Naive thymus-derived CD8-positive, alpha-beta T cell (primary cell): ENCODE measurements around the gene SLC6A1. TPM values are rescaled to one million over a fixed set of nuclear protein-coding genes. Genes with fewer than 3 reads are reported as not detected.
A peak's percentile ranks its signal among the peaks of the same experiment; 100 is the strongest.

Experiments
- ATAC-seq, 2 donors: fragments of 150-1000 bp; cut with Tn5 transposase in 1 of 2; sonication (Bioruptor Pico), chemical (Tn5 transposase) in 1 of 2; 1 replicate in 1 of 2; 2 replicates in 1 of 2; pipeline ENCODE4 v1.10.0; 2021; ENCODE audit warnings: mild to moderate bottlenecking in 2 of 2, moderate library complexity in 2 of 2
- POLR2A ChIA-PET: fragments of 350-600 bp; sonication (Branson Sonifier 250); formaldehyde crosslinking; loops from one replicate; lab custom pipeline; 2021; ENCODE audit warnings: antibody characterized with exemption; lab: Charles Lee
- DNase-seq, 10 donors: peaks; one replicate each; pipeline versions ENCODE4 v3.0.0 to v3.0.0-alpha.2; 2020 to 2022
- H3K27ac Mint-ChIP-seq, 10 donors: one replicate each; pipeline ENCODE4 v1.8.0; 2020 to 2022; ENCODE audit warnings: mild to moderate bottlenecking in 10 of 10, mixed read lengths in 10 of 10, moderate library complexity in 4 of 10, inconsistent platforms in 1 of 10
- H3K27me3 Mint-ChIP-seq, 5 donors: one replicate each; pipeline ENCODE4 v1.8.0; 2021 to 2022; ENCODE audit warnings: mixed read lengths in 5 of 5
- H3K36me3 Mint-ChIP-seq, 3 donors: one replicate each; pipeline ENCODE4 v1.8.0; 2020 to 2022; ENCODE audit warnings: mixed read lengths in 3 of 3, mild to moderate bottlenecking in 2 of 3, inconsistent platforms in 1 of 3
- H3K4me1 Mint-ChIP-seq, 4 donors: one replicate each; pipeline ENCODE4 v1.8.0; 2021 to 2022; ENCODE audit warnings: mixed read lengths in 4 of 4
- H3K4me3 Mint-ChIP-seq, 10 donors: one replicate each; pipeline ENCODE4 v1.8.0; 2020 to 2022; ENCODE audit warnings: mild to moderate bottlenecking in 10 of 10, mixed read lengths in 10 of 10, moderate library complexity in 6 of 10, inconsistent platforms in 1 of 10
- H3K9me3 Mint-ChIP-seq, 9 donors: one replicate each; pipeline ENCODE4 v1.8.0; 2020 to 2022; ENCODE audit warnings: mixed read lengths in 9 of 9, mild to moderate bottlenecking in 3 of 9, inconsistent platforms in 1 of 9, moderate library complexity in 1 of 9
- polyA plus RNA-seq, 3 donors: library from polyadenylated mRNA; unstranded; fragments of 300-500 nt; fragmentation: Illumina TruSeq; gene quantifications; one replicate each; pipeline ENCODE4 v1.2.3, GENCODE V29; 2021
- total RNA-seq, 8 experiments: library from RNA in 2 of 8; stranded (reverse) in 2 of 8; gene quantifications; one replicate each; pipeline ENCODE4 v1.2.3 and lab custom pipeline; 2021 to 2026

Gene SLC6A1
- total and polyA plus RNA-seq, 5 experiments from 2014 or later, result not detected

DNA sequence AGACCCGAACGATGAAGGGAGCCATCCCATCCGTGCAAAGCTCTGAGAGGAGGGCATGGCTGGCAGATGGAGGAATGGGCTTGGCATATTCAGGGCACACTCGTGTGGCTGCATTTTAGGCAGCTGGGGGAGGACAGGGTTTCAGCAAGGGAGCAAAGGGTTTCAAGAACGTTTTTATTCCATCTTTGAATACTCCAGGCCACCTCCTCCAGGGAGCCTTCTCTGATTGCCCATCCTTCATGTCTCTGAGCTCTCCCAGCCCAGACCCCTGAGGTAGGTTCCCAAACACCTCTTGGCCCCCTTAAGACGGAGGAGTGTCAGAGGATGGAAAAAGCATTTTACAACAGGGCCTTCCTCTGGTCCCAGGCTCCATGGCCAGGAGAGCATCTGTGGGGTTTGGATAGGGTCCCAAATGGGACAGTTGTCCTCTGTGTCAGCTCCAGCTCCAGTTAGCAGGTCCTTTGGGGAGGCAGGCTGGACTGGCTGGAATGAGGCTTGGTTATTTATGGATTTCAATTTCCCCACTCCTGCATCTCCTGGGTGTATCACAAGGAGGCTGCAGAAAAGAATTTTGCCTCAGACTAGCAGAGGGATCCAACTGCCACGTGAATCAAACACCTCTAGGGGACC, 17.7 kb upstream of the SLC6A1 start:
- H3K36me3 Mint-ChIP-seq, result no peaks in the 10 kb centered on the region
- peaks cover 0 to 3% (median 0%) of the 10 kb centered on the region in 9 donors for H3K9me3 Mint-ChIP-seq
- H3K4me3 Mint-ChIP-seq, result no peak overlapping the region
- H3K27me3 Mint-ChIP-seq, result peaks cover 16 to 55% (median 17%) of the 10 kb centered on the region in 5 donors
- DNase-seq, result no peak
- H3K27ac Mint-ChIP-seq, result no peak overlapping the region
- peaks cover 0 to 5% (median 0%) of the 10 kb centered on the region in 4 donors for H3K4me1 Mint-ChIP-seq
- ATAC-seq, result no peak
- POLR2A ChIA-PET, result no interaction called here

DNA sequence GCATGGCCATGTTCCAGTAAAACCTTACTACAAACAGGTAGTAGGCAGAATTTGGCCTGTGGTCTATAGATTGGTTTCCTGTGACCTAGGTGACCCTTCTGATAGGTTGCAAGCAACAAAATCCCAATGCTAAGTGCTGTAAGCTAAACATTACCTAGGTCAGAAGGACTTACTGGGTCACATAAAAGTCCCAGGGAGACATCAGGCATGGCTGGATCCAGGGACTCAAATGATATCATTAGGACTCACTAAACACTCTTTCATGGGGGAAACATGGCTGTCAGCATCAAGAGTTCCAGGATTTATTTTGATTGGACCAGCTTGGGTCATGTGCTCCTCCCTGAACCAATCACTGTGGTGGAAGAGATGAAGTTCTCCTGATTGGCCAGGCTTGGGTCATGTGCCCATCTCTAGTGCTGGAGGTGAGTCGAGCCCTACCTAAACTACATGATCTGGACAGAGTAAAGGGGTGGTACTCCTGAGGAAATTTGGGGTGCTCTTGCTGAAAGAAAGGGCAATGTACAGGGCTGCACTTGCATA, 16.8 kb upstream of the SLC6A1 start:
- H3K9me3 Mint-ChIP-seq, result peaks cover 0 to 3% (median 0%) of the 10 kb centered on the region in 9 donors
- H3K4me1 Mint-ChIP-seq, result peaks cover 0 to 5% (median 0%) of the 10 kb centered on the region in 4 donors
- peaks cover 15 to 54% (median 19%) of the 10 kb centered on the region in 5 donors for H3K27me3 Mint-ChIP-seq
- no peak overlapping the region for H3K4me3 Mint-ChIP-seq
- ATAC-seq, result no peak
- no peak overlapping the region for H3K27ac Mint-ChIP-seq
- H3K36me3 Mint-ChIP-seq, result no peaks in the 10 kb centered on the region
- DNase-seq, result no peak
- POLR2A ChIA-PET, result no interaction called here

DNA sequence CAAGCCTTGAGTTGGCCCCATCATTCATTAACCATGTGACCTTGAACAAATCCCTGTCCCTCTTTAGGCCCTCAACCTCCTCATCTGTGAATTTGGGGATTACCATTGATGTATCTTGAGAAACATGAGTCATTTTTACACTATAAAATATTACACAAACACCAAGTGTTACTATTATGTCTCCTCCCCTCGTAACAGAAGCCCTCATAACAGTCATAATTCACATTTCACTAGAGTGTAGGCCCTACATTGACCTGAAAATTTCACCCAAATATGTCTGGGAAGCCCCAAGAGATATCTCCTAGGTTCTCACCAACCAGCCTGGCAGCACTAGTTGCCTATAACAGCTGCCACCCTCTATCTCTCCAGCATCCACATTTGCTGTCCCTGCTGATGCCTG, 15.8 kb upstream of the SLC6A1 start:
- POLR2A ChIA-PET, result no interaction called here
- H3K9me3 Mint-ChIP-seq, result peaks cover 0 to 3% (median 0%) of the 10 kb centered on the region in 9 donors
- DNase-seq, result no peak
- H3K36me3 Mint-ChIP-seq, result no peaks in the 10 kb centered on the region
- peaks cover 15 to 57% (median 19%) of the 10 kb centered on the region in 5 donors for H3K27me3 Mint-ChIP-seq
- ATAC-seq, result no peak
- peaks cover 0 to 5% (median 0%) of the 10 kb centered on the region in 4 donors for H3K4me1 Mint-ChIP-seq
- no peak overlapping the region for H3K4me3 Mint-ChIP-seq
- H3K27ac Mint-ChIP-seq, result no peak overlapping the region

DNA sequence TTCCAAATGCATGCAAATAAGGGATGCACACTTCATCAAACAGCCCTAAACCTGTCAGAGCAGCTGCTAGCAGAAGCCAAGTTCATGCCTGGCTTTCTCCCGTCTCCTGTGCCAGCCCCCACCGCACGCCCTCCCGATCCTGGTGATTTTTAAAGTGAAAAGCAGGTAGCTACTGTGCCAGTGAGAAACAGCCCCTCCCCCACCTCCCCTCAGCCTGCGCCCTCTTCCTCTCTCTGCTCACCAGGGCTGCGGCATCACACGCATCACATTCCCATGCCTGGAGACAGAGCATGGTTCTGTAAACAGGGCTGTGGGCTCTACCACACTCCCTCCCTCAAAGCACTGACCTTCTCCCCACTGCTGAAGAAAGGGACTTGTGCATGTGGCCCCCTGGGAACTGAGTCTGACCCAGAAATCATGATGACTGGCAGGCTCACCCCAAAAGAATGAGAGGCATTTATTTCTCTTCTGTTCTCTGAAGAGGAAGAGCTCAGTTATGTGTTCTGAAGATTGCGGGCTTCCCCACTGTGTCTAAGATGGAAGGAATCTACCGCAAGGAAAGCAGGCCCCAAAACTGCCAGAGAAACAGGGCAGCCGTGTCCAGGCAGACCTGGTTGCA, 14.5 kb upstream of the SLC6A1 start:
- POLR2A ChIA-PET, result no interaction called here
- H3K36me3 Mint-ChIP-seq, result no peaks in the 10 kb centered on the region
- H3K4me1 Mint-ChIP-seq, result peaks cover 0 to 5% (median 2%) of the 10 kb centered on the region in 4 donors
- no peak overlapping the region for H3K27ac Mint-ChIP-seq
- DNase-seq (no peak), ATAC-seq (no peak)
- no peak overlapping the region for H3K4me3 Mint-ChIP-seq
- H3K9me3 Mint-ChIP-seq, result peaks cover 0 to 3% (median 0%) of the 10 kb centered on the region in 9 donors
- peaks cover 15 to 65% (median 18%) of the 10 kb centered on the region in 5 donors for H3K27me3 Mint-ChIP-seq

DNA sequence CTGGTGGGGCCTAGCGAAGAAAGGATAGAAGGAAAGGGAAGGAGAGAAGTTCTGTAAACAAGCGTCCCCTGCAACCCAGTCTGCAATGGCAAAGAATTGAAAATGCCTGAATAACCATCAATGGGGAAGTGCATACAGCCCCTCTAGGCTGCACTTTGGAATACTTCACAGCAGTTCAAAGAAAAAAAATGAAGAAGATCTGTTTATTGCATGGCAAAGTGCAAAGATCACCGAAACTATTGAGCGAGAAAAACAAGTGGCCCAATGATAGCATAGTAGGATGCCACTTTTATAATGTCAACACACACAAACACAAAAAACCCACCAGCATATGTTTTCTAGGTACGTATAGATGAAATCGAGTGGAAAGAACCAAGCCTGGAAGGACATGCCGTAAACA, 13.6 kb upstream of the SLC6A1 start:
- no peak for DNase-seq
- H3K4me3 Mint-ChIP-seq, result no peak overlapping the region

DNA sequence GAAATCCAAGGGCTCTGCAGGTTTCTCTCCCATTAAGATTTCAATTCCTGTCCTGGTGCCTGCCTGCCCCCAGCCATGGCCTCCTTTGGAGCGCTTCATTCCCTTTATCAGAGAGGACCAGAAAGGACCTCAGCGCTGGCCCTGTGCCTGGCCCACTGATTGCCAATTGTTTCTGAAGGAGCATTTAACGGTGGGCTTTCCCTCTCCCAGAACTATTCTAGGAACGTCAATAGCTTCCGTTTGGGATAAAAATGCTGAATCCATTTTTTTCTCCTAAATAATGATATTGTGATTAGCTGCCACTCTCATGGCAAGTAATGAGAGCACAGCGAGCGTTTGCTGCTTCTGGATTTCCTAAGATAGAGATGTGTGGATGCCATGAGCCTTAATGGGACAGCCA, 12.2 kb upstream of the SLC6A1 start:
- Mint-ChIP-seq H3K4me3 (no peak overlapping the region), H3K4me1 (peaks cover 0 to 4% (median 0%) of the 10 kb centered on the region in 4 donors), H3K36me3 (no peaks in the 10 kb centered on the region), H3K9me3 (peaks cover 0 to 3% (median 0%) of the 10 kb centered on the region in 9 donors), H3K27me3 (peaks cover 11 to 48% (median 16%) of the 10 kb centered on the region in 5 donors), H3K27ac (no peak overlapping the region)
- POLR2A ChIA-PET, result no interaction called here
- ATAC-seq, result no peak
- DNase-seq, result no peak

More for the DNA sequence above, 13.6 kb upstream of the SLC6A1 start:
- Mint-ChIP-seq H3K9me3 (peaks cover 0 to 3% (median 0%) of the 10 kb centered on the region in 9 donors), H3K27ac (no peak overlapping the region), H3K4me1 (peaks cover 0 to 5% (median 2%) of the 10 kb centered on the region in 4 donors), H3K27me3 (peaks cover 15 to 56% (median 16%) of the 10 kb centered on the region in 5 donors), H3K36me3 (no peaks in the 10 kb centered on the region)
- POLR2A ChIA-PET, result no interaction called here
- ATAC-seq, result no peak

DNA sequence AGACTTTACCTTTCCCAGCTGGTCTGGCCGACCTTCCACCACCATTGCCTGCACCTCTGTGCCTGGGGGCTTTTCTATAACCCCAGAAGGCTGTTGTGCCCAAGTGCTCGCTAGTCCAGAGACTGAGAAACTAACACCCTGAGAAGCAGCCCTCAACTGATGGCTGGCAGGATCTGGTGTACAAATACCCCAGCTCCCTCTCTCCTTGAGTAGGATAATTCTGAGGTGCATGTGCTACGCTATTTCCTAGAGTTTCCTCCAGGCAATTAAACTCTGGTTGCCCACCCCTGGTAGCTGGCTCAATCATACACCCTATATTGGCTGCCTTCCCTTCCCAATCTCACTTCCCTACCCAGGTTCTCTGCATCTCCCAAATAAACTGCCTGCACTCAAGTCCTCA, 11.5 kb upstream of the SLC6A1 start:
- DNase-seq (no peak), ATAC-seq (no peak)
- no peaks in the 10 kb centered on the region for H3K36me3 Mint-ChIP-seq
- H3K4me1 Mint-ChIP-seq, result peaks cover 0 to 4% (median 0%) of the 10 kb centered on the region in 4 donors
- H3K27me3 Mint-ChIP-seq, result peaks cover 11 to 48% (median 16%) of the 10 kb centered on the region in 5 donors
- H3K27ac Mint-ChIP-seq, result no peak overlapping the region
- H3K9me3 Mint-ChIP-seq, result peaks cover 0 to 3% (median 0%) of the 10 kb centered on the region in 9 donors
- no peak overlapping the region for H3K4me3 Mint-ChIP-seq
- POLR2A ChIA-PET, result no interaction called here

DNA sequence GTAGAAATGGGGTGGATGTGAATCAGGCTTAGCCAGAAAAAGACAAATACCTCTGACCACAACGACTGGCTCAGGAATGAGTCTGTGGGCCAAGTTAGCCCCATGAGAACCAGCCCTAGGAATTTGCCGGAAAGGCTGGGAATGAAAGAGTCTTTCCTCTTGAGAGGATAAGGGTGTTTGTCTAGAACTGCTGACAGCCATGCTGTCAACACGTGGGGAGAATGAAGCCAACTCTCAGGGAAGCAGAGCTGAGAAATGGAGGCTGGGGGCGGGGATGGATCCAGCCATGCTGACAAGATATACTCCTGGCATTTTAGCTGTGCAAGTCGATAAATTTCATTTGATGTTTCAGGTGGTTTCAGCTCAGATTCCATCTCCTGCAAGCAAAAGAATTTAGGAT, 10.6 kb upstream of the SLC6A1 start:
- POLR2A ChIA-PET, result no interaction called here

DNA sequence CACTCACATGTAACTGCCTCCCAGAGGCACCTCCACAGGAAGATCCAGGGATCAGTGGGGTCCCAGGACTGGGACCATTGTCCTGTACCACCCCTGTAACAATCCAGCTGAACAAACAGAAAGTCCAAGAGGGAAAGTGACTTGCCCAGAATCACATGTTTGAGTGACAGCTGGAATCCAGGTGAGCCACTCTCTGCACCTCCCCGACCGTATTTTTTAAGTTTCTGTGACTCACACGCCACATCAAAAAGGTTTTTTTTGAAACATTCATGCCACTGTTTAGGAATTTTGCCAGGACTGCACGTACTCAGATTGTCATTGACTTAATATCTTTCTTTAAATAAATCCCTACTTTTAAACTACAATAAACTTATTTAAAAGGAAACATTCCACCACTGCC, 9.8 kb upstream of the SLC6A1 start:
- POLR2A ChIA-PET, result no interaction called here
- Mint-ChIP-seq H3K9me3 (peaks cover 0 to 3% (median 0%) of the 10 kb centered on the region in 9 donors), H3K4me1 (peaks cover 0 to 4% (median 0%) of the 10 kb centered on the region in 4 donors)

More for the DNA sequence above, 10.6 kb upstream of the SLC6A1 start:
- Mint-ChIP-seq H3K9me3 (peaks cover 0 to 3% (median 0%) of the 10 kb centered on the region in 9 donors), H3K4me3 (no peak overlapping the region), H3K4me1 (peaks cover 0 to 4% (median 0%) of the 10 kb centered on the region in 4 donors), H3K27ac (no peak overlapping the region), H3K36me3 (no peaks in the 10 kb centered on the region), H3K27me3 (peaks cover 11 to 50% (median 16%) of the 10 kb centered on the region in 5 donors)
- DNase-seq (no peak), ATAC-seq (no peak)

DNA sequence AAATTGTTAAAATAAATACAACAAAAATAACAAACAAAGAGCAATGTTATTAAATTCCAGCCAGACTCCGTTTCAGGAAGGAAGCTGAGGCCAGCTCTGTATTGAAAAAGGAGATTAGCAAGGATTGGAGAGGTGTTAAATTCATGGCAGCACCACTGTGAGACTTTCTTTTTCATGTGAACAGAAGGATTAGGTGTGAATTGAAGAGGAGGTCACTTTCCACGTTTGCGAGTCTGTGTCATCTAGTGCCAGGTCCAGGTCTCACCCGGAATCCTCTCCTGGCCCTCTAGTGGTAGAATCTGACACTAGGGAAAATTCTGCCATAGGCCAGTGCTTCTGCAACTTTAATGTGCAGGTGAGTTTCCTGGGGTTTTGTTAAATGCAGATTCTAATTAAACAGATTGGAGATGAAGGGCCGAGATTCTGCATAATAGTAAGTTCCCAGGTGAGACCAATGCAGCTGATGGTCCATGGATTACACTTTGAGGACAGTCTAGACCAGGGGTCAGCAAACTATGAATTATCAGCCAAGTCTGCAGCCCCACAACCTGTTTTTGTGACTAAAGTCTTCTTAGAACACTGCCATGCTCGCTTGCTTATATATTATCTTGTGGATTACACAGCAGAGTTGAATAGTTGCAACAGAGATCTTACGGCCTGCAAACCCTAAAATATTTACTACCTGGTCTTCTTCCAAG, 9.2 kb upstream of the SLC6A1 start:
- H3K4me3 Mint-ChIP-seq, result no peak overlapping the region
- POLR2A ChIA-PET, result no interaction called here

More for the DNA sequence above, 9.8 kb upstream of the SLC6A1 start:
- peaks cover 11 to 56% (median 12%) of the 10 kb centered on the region in 5 donors for H3K27me3 Mint-ChIP-seq
- peak overlapping the region in 2 of 10 donors; percentile 16 to 42 for H3K27ac Mint-ChIP-seq
- DNase-seq, result no peak
- ATAC-seq, result no peak
- H3K36me3 Mint-ChIP-seq, result no peaks in the 10 kb centered on the region
- H3K4me3 Mint-ChIP-seq, result no peak overlapping the region

DNA sequence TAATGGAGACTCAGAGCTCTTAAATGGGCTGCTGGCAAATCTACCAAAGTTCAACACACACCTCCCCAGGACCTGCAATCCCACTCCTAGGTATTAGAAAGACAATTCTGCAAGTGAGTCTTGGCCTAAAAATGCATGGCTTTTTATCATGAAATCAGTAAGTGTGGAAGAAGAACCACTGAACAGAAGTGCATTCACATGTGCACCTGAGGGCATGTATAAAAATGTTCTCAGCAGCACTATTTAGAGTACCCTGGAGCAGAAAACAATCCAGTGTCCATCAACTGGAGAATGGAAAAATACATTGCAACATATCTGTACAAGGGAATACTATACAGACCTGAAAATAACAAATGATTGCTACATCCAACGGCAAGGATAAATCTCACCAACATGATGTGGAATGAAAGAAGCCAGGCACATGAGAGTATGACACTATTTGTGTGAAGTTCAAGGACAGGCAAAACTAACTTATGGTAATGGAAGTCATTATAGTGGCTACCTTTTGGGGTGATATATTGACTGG, 8.1 kb upstream of the SLC6A1 start:
- peaks cover 0 to 4% (median 0%) of the 10 kb centered on the region in 4 donors for H3K4me1 Mint-ChIP-seq
- DNase-seq, result no peak
- no peak overlapping the region for H3K27ac Mint-ChIP-seq
- H3K27me3 Mint-ChIP-seq, result peaks cover 5 to 56% (median 12%) of the 10 kb centered on the region in 5 donors
- no peak overlapping the region for H3K4me3 Mint-ChIP-seq
- H3K36me3 Mint-ChIP-seq, result no peaks in the 10 kb centered on the region
- POLR2A ChIA-PET, result no interaction called here
- no peaks in the 10 kb centered on the region for H3K9me3 Mint-ChIP-seq
- ATAC-seq, result no peak

More for the DNA sequence above, 9.2 kb upstream of the SLC6A1 start:
- Mint-ChIP-seq H3K27me3 (peaks cover 8 to 56% (median 13%) of the 10 kb centered on the region in 5 donors), H3K36me3 (no peaks in the 10 kb centered on the region), H3K9me3 (peaks cover 0 to 3% (median 0%) of the 10 kb centered on the region in 9 donors), H3K4me1 (peaks cover 0 to 4% (median 0%) of the 10 kb centered on the region in 4 donors), H3K27ac (no peak overlapping the region)
- DNase-seq (peak in 1 of 10 donors; percentile 11), ATAC-seq (no peak)

DNA sequence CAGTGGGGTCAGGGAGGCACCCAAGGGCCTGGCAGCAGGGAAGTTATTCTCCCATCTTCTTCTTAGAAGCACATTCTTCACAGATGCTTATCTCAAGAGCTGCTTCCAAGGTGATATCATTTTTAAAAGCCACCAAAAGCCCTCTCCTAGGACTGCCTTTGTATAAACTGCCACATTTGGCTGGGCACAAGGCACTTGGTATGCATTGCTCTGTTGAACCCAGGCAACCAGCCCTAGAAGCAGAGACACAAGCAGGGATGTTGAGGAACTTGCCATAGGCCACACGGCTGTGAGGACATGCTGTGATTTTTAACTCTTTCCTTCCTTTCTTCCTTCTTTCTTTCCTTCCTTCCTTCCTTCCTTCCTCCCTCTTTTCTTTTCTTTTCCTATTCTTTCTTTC, 7.4 kb upstream of the SLC6A1 start:
- Mint-ChIP-seq H3K4me3 (no peak overlapping the region), H3K36me3 (no peaks in the 10 kb centered on the region), H3K27ac (no peak overlapping the region), H3K9me3 (no peaks in the 10 kb centered on the region), H3K4me1 (peaks cover 0 to 4% (median 0%) of the 10 kb centered on the region in 4 donors), H3K27me3 (peaks cover 10 to 59% (median 19%) of the 10 kb centered on the region in 5 donors)
- ATAC-seq, result no peak
- POLR2A ChIA-PET, result no interaction called here
- DNase-seq, result no peak
